Epithelial cell of proximal tubule (primary cell): ENCODE data around the gene TLCD4. TPM values are rescaled to one million over a fixed set of nuclear protein-coding genes. Genes with fewer than 3 reads are reported as not detected.

Experiments
- DNase-seq: peaks from one replicate; pipeline ENCODE4 v3.0.0-alpha.2; 2011; ENCODE audit warnings: low read depth
- H3K4me3 ChIP-seq: 2 replicates; pipeline ENCODE4 v1.5.1; 2011; ENCODE audit warnings: low read depth, mild to moderate bottlenecking, low read length
- CTCF ChIP-seq: conservative IDR thresholded peaks from 2 replicates; pipeline ENCODE4 v1.5.1; 2012; ENCODE audit warnings: low read depth, mild to moderate bottlenecking, low read length
- total RNA-seq: library from RNA; depleted of rRNA; stranded (reverse); fragments of >200 nt; gene quantifications from 2 replicates; pipeline ENCODE4 v1.2.3, GENCODE V29; 2015

The TLCD4 gene
- total RNA-seq = 3.2 and 5.4 TPM in 2 replicates

- no peak for TF ChIP-seq CTCF
- no peak for DNase-seq
- peak within 1 kb of the TSS; percentile 66 for H3K4me3 ChIP-seq
Observed at GRCh38 chr1:95117207-95118066, at the start of gene TLCD4. TLCD4 (plus strand) TSS chr1:95117355; CDS start chr1:95143902, 26,547 bp downstream.

- H3K4me3 ChIP-seq = no peak overlapping the region
- no peak for DNase-seq
- no peak for TF ChIP-seq CTCF
Observed at GRCh38 chr1:95067568-95067967, 49.6 kb upstream of the TLCD4 start.

GRCh38 chr1:95068956-95069709 lies 48.0 kb upstream of the TLCD4 start:
- peak; percentile 51 for DNase-seq
- no peak for TF ChIP-seq CTCF
- H3K4me3 ChIP-seq = no peak overlapping the region

GRCh38 chr1:95069710-95070093 lies 47.5 kb upstream of the TLCD4 start:
- TF ChIP-seq CTCF = no peak
- no peak overlapping the region for H3K4me3 ChIP-seq
- DNase-seq = no peak

- peak overlapping the region; percentile 80 for H3K4me3 ChIP-seq
- DNase-seq = no peak
- no peak for TF ChIP-seq CTCF
Observed at GRCh38 chr1:95071539-95071938, 45.6 kb upstream of the TLCD4 start.

- no peak for DNase-seq
- no peak for TF ChIP-seq CTCF
- H3K4me3 ChIP-seq = peak overlapping the region; percentile 80
Observed at GRCh38 chr1:95072117-95072516, 45.0 kb upstream of the TLCD4 start.
